ENCODE data around the gene SPATA25. TPM values are rescaled to one million over a fixed set of nuclear protein-coding genes. Genes with fewer than 3 reads are reported as not detected.

Gene SPATA25
- total and polyA plus RNA-seq, 7 experiments from 2014 or later = 1.0 to 3.9 (median 1.2) TPM; not detected in 2

DNA sequence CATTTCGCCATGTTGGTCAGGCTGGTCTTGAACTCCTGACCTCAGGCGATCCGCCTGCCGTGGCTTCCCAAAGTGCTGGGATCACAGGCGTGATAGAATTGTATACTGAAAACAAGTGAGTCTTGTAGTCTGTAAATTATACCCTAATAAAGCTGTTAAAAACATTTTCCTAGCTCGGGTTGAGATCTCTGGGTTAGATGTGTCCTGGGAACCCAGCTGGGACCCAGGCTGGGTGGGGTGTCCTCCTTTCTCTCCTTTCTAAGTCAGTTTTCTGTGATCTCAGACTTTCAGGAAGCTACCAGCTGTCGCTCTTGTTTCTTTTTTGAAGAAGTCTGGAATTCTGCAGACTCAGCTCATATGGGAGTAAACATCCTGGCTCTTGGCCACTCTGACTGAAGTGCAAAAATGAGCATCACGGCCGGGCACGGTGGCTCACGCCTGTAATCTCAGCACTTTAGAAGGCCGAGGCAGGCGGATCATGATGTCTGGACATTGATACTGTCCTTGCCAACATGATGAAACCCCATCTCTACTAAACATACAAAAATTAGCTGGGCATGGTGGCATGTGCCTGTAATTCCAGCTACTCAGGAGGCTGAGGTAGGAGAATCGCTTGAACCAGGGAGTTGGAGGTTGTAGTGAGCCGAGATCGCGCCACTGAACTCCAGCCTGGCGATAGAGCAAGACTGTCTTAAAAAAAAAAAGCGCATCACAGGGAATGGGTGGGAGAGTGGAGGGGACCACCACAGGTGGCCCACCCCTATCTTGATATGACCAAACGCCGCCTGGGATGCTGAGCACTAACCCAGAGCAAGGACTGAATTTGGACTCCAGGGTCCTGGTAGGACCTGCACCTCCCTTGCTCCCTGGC lies 37.2 kb upstream of the SPATA25 start:
- Mint-ChIP-seq H3K27me3 (peaks cover 0 to 20% (median 5%) of the 10 kb centered on the region in 5 donors), H3K27ac (peak overlapping the region in 3 of 9 donors; percentile 21 to 67 (median 26)), H3K9me3 (no peaks in the 10 kb centered on the region), H3K4me1 (peaks cover 0 to 14% (median 8%) of the 10 kb centered on the region in 7 donors), H3K36me3 (no peaks in the 10 kb centered on the region), H3K4me3 (no peak overlapping the region)
- Histone ChIP-seq H3K27me3 (ENCODE audit: control insufficient read depth in 2 of 2, insufficient read depth in 2 of 2, low read length in 2 of 2) (no peaks in the 10 kb centered on the region), H3K36me3 (ENCODE audit: control insufficient read depth in 2 of 3, insufficient read depth in 3 of 3, low read length in 3 of 3) (no peaks in the 10 kb centered on the region), H3K9me3 (ENCODE audit: control insufficient read depth in 2 of 3, low read length in 3 of 3) (no peaks in the 10 kb centered on the region), H3K4me1 (ENCODE audit: control insufficient read depth in 2 of 2, insufficient read depth in 2 of 2, low read length in 2 of 2) (no peaks in the 10 kb centered on the region), H3K27ac (ENCODE audit: low read depth, low read length) (no peak overlapping the region), H3K4me3 (ENCODE audit: low read length) (no peak overlapping the region)
- DNase-seq (no peak), ATAC-seq (no peak)
- CTCF ChIA-PET = no interaction called here
- intact Hi-C loops (cut with micrococcal nuclease) = no loop called here
- POLR2A ChIA-PET = interaction anchor here (0.7 to 4.6 kb wide), 3 partner anchors 9 to 46 kb away, joined by 3 to 25 read pairs (median 4); partner anchors contain the start of gene PCIF1

DNA sequence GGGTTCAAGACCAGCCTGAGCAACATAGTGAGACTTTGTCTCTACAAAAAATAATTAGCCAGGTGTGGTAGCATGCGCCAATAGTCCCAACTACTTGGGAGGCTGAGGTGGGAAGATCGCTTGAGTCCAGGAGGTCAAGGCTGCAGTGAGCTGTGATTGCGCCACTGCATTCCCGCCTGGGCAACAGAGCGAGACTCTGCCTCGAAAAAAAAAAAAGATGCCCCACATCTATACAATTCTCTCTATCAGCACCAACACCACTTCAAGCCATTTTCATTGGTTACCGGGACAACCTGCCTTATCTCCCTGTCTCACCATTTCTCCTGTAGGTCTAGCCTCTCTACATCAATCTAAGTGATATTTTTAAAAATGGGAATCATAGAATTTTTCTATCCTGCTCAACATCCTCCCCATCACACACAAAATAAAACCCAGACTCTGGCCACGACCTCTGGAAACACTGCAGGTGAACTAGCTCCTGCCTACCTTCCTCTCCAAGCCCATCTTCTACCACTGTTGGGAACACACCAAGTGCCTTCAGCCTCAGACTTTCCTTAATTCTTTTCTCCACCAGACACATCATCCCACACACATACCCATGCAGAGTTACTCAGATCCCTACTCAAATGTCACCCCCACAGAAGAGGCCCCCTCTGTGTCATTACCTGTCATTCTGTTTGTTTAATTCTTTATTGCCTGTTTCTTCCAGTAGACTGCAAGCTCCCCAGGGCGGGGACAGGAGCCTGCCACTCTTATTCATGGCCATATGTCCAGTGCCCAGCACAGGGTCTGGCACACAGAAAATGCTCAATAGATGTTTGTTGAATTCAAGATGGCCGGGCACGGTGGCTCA lies 34.1 kb upstream of the SPATA25 start:
- Mint-ChIP-seq H3K4me3 (no peak overlapping the region), H3K36me3 (no peaks in the 10 kb centered on the region), H3K27me3 (peaks cover 3 to 31% (median 8%) of the 10 kb centered on the region in 5 donors), H3K27ac (no peak overlapping the region), H3K4me1 (peaks cover 0 to 12% (median 4%) of the 10 kb centered on the region in 7 donors), H3K9me3 (no peaks in the 10 kb centered on the region)
- Histone ChIP-seq H3K4me3 (ENCODE audit: low read length) (no peak overlapping the region), H3K27me3 (ENCODE audit: control insufficient read depth in 2 of 2, insufficient read depth in 2 of 2, low read length in 2 of 2) (no peaks in the 10 kb centered on the region), H3K27ac (ENCODE audit: low read depth, low read length) (no peak overlapping the region), H3K4me1 (ENCODE audit: control insufficient read depth in 2 of 2, insufficient read depth in 2 of 2, low read length in 2 of 2) (no peaks in the 10 kb centered on the region), H3K36me3 (ENCODE audit: control insufficient read depth in 2 of 3, insufficient read depth in 3 of 3, low read length in 3 of 3) (no peaks in the 10 kb centered on the region), H3K9me3 (ENCODE audit: control insufficient read depth in 2 of 3, low read length in 3 of 3) (no peaks in the 10 kb centered on the region)
- POLR2A ChIA-PET = interaction anchor here (4.6 kb wide), 1 partner anchor 12 kb away, joined by 25 read pairs; the partner anchor contains the start of gene PCIF1
- DNase-seq (no peak), ATAC-seq (no peak)
- intact Hi-C loops (cut with micrococcal nuclease) = no loop called here
- CTCF ChIA-PET = interaction anchor here (0.8 to 1.2 kb wide), 2 partner anchors 8 to 48 kb away, joined by 3 to 5 read pairs; no protein-coding TSS in a partner anchor

GRCh38 chr20:45920462-45921336 lies 33.3 kb upstream of the SPATA25 start:
- Mint-ChIP-seq H3K9me3 (no peaks in the 10 kb centered on the region), H3K36me3 (no peaks in the 10 kb centered on the region), H3K4me1 (peaks cover 0 to 12% (median 4%) of the 10 kb centered on the region in 7 donors), H3K27me3 (peaks cover 12 to 37% (median 15%) of the 10 kb centered on the region in 5 donors), H3K27ac (no peak overlapping the region), H3K4me3 (no peak overlapping the region)
- intact Hi-C loops (cut with micrococcal nuclease) = no loop called here
- ATAC-seq (no peak), DNase-seq (no peak)
- no peaks in the 10 kb centered on the region for H3K4me1 ChIP-seq (ENCODE audit: control insufficient read depth in 2 of 2, insufficient read depth in 2 of 2, low read length in 2 of 2)
- no peaks in the 10 kb centered on the region for H3K27me3 ChIP-seq (ENCODE audit: control insufficient read depth in 2 of 2, insufficient read depth in 2 of 2, low read length in 2 of 2)
- no peaks in the 10 kb centered on the region for H3K36me3 ChIP-seq (ENCODE audit: control insufficient read depth in 2 of 3, insufficient read depth in 3 of 3, low read length in 3 of 3)
- H3K4me3 ChIP-seq (ENCODE audit: low read length) = no peak overlapping the region
- H3K9me3 ChIP-seq (ENCODE audit: control insufficient read depth in 2 of 3, low read length in 3 of 3) = no peaks in the 10 kb centered on the region
- ChIA-PET CTCF (interaction anchor here (1.2 kb wide), 1 partner anchor 9 kb away, joined by 5 read pairs; no protein-coding TSS in a partner anchor), POLR2A (interaction anchor here (0.6 to 4.6 kb wide), 2 partner anchors 13 to 16 kb away, joined by 3 to 25 read pairs; partner anchors contain the start of gene PCIF1)
- no peak overlapping the region for H3K27ac ChIP-seq (ENCODE audit: low read depth, low read length)

DNA sequence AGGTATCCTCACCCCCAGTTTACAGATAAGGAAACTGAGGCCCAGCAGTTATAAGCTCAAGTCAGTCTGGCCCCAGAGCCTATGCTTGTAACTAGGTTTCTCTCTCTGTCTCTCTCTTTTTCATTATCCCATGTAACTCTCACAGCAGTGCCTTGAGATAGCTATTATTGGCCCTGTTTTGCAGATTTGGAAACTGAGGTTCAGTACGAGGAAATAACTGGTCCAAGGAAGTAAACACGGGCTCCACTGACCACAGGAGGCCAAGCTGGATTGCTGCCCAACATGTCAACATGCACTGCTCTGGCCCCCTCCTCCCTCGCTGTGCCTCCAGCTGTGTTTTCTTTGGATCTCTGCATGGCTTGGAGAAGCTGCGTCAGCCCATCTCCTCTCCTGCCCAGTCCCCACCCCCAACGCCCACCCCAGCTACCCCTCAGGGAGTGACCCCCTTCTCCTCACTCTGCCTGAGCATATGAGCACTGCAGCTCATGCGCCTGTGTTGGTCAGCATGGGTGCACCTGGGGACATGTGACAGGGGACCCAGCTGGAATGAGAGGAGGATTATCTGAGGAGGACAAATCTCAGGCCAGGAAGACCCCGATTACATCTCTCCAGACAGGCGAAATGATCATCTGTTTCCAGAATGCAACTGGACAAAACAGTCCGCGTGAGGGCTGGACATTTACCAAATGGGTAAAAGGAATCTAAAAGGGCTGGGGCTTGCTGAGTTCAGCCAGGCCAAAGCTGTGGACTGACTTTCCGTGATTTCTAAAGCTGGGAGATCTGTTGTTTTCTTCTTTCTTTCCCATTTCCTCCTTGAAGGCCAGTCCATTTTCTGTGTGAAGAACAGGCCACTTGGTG lies 32.3 kb upstream of the SPATA25 start:
- Histone ChIP-seq H3K27ac (ENCODE audit: low read depth, low read length) (no peak overlapping the region), H3K27me3 (ENCODE audit: control insufficient read depth in 2 of 2, insufficient read depth in 2 of 2, low read length in 2 of 2) (no peaks in the 10 kb centered on the region), H3K9me3 (ENCODE audit: control insufficient read depth in 2 of 3, low read length in 3 of 3) (no peaks in the 10 kb centered on the region), H3K36me3 (ENCODE audit: control insufficient read depth in 2 of 3, insufficient read depth in 3 of 3, low read length in 3 of 3) (no peaks in the 10 kb centered on the region), H3K4me3 (ENCODE audit: low read length) (no peak overlapping the region), H3K4me1 (ENCODE audit: control insufficient read depth in 2 of 2, insufficient read depth in 2 of 2, low read length in 2 of 2) (no peaks in the 10 kb centered on the region)
- ATAC-seq (no peak), DNase-seq (no peak)
- no peaks in the 10 kb centered on the region for H3K9me3 Mint-ChIP-seq
- H3K4me1 Mint-ChIP-seq = peaks cover 0 to 9% (median 4%) of the 10 kb centered on the region in 7 donors
- no peaks in the 10 kb centered on the region for H3K36me3 Mint-ChIP-seq
- intact Hi-C loops (cut with micrococcal nuclease) = no loop called here
- CTCF ChIA-PET = interaction anchor here (0.8 kb wide), 1 partner anchor 15 kb away, joined by 3 read pairs; no protein-coding TSS in a partner anchor
- H3K4me3 Mint-ChIP-seq = no peak overlapping the region
- H3K27ac Mint-ChIP-seq = no peak overlapping the region
- H3K27me3 Mint-ChIP-seq = peaks cover 12 to 37% (median 17%) of the 10 kb centered on the region in 5 donors
- POLR2A ChIA-PET = interaction anchor here (0.6 kb wide), 1 partner anchor 16 kb away, joined by 3 read pairs; no protein-coding TSS in a partner anchor

DNA sequence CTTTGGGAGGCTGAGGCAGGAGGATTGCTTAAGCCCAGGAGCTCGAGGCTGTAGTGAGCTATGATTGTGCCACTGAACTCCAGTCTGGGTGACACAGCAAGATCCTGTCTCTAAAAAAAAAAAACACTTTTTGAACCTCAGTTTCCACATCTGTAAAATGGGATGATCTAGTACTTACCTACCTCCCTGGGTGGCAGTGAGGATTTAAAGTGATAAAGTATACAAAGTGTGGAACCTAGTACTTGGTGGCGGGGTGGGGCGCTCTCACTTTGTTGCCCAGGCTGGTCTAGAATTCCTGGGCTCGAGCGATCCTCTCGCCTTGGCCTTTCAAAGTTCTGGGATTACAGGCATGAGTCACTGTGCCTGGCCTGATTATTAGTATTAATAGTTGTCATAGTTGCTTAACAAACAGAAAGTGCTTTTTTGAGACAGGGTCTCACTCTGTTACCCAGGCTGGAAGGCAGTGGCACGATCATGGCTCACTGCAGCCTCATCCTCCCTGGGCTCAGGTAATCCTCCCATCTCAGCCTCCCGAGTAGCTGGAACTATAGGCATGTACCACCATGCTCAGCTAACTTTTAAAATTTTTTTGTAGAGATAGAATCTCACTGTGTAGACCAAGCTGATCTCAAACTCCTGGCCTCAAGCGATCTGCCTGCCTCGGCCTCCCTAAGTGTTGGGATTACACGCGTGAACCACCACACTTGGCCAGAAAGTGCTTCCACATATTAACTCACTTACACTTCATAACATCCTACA lies 31.5 kb upstream of the SPATA25 start:
- no peaks in the 10 kb centered on the region for H3K9me3 Mint-ChIP-seq
- H3K36me3 Mint-ChIP-seq = no peaks in the 10 kb centered on the region
- intact Hi-C loops (cut with micrococcal nuclease) = no loop called here
- ATAC-seq = no peak
- Histone ChIP-seq H3K9me3 (ENCODE audit: control insufficient read depth in 2 of 3, low read length in 3 of 3) (no peaks in the 10 kb centered on the region), H3K36me3 (ENCODE audit: control insufficient read depth in 2 of 3, insufficient read depth in 3 of 3, low read length in 3 of 3) (no peaks in the 10 kb centered on the region), H3K27ac (ENCODE audit: low read depth, low read length) (no peak overlapping the region), H3K4me3 (ENCODE audit: low read length) (no peak overlapping the region), H3K4me1 (ENCODE audit: control insufficient read depth in 2 of 2, insufficient read depth in 2 of 2, low read length in 2 of 2) (no peaks in the 10 kb centered on the region), H3K27me3 (ENCODE audit: control insufficient read depth in 2 of 2, insufficient read depth in 2 of 2, low read length in 2 of 2) (no peaks in the 10 kb centered on the region)
- ChIA-PET POLR2A (interaction anchor here (1.4 kb wide), 1 partner anchor 11 kb away, joined by 5 read pairs; no protein-coding TSS in a partner anchor), CTCF (interaction anchor here (0.8 kb wide), 1 partner anchor 16 kb away, joined by 3 read pairs; no protein-coding TSS in a partner anchor)
- DNase-seq = no peak
- H3K27ac Mint-ChIP-seq = no peak overlapping the region
- H3K4me1 Mint-ChIP-seq = peaks cover 0 to 6% (median 0%) of the 10 kb centered on the region in 7 donors
- H3K4me3 Mint-ChIP-seq = no peak overlapping the region
- H3K27me3 Mint-ChIP-seq = peaks cover 17 to 45% (median 21%) of the 10 kb centered on the region in 5 donors
